IPS-18c (cell line): Measurements from ENCODE around the gene CCDC86.

Experiments used
- H3K4me3 ChIP-seq: 2 replicates; pipeline ENCODE4 v1.7.0; 2013; ENCODE audit warnings: low read depth, mild to moderate bottlenecking, low read length, moderate library complexity; ENCODE audit not compliant: insufficient read depth
- H3K9me3 ChIP-seq: one replicate; pipeline ENCODE4 v1.6.1; 2013; ENCODE audit warnings: mild to moderate bottlenecking, low read length, moderate library complexity; ENCODE audit not compliant: control insufficient read depth, insufficient read depth

The CCDC86 gene

DNA sequence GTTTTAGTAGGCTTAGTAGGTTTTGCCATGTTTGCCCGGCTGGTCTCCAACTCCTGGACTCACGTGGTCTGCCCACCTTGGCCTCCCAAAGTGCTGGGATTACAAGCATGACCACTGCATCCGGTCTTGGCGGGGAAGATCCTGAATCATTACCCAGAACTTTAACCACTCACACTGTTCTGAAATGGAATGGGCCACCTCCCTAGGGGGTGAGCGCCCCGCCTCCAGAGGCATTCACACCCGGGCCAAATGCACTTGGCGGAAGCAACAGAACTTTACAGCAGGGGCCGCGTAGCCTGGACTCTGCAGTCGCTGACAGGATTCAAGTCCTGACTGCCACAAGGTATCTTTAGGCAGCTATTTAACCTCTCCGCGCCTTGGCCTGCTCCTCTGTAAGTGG lies 5.4 kb downstream of the CCDC86 start:
- H3K9me3 ChIP-seq = no peaks in the 10 kb centered on the region

GRCh38 chr11:60847896-60848295 lies 6.0 kb downstream of the CCDC86 start:
- H3K4me3 ChIP-seq = no peak overlapping the region
- H3K9me3 ChIP-seq = peaks cover 3% of the 10 kb centered on the region

More for the DNA sequence above, 5.4 kb downstream of the CCDC86 start:
- H3K4me3 ChIP-seq = no peak overlapping the region

GRCh38 chr11:60848714-60849151 lies 6.8 kb downstream of the CCDC86 start:
- H3K4me3 ChIP-seq = no peak overlapping the region
- H3K9me3 ChIP-seq = peaks cover 3% of the 10 kb centered on the region

DNA sequence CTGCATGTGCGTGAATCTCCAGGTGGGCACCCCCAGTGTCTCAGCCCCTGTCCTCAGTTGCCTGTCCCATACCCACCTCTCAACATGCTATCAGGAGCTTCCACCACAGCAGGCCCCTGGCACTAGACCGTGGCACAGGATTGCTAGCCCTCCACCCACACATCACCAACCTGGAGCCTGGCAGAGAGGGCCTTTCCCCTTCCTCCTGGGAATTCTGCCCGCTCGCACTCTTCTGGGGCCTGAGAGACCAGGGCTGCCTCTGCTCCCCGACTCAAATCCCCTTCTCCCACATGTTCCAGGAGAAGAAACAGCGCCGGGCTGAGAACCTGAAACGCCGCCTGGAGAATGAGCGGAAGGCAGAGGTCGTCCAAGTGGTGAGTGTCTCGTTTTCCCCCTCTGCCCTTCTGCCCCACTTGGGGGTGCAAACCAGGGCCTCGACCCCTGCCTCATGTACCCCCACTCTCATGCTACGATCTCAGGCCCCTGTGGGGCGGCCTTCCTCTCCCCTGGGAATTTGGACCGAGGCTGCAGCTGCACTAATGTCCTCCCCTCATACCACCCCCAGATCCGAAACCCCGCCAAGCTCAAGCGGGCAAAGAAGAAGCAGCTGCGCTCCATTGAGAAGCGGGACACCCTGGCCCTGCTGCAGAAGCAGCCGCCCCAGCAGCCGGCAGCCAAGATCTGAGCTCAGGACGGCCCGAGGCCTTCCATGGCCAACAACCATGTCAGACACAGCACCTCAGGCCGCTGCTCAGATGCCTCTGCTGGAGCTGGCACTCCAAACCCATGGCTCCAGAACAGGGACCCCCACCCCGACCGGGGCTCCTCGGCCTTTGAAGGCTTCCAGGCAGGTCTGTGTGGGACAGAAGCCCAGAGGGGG lies 8.0 kb downstream of the CCDC86 start:
- Histone ChIP-seq H3K9me3 (peaks cover 3% of the 10 kb centered on the region), H3K4me3 (no peak overlapping the region)

GRCh38 chr11:60851327-60852104 lies 9.6 kb downstream of the CCDC86 start:
- Histone ChIP-seq H3K4me3 (no peak overlapping the region; the same call in 1 of the 2 replicates), H3K9me3 (peaks cover 3% of the 10 kb centered on the region)

GRCh38 chr11:60852117-60852981 lies 10.4 kb downstream of the CCDC86 start:
- Histone ChIP-seq H3K9me3 (peaks cover 3% of the 10 kb centered on the region), H3K4me3 (peak overlapping the region; percentile 28)

GRCh38 chr11:60852982-60853950 lies 11.4 kb downstream of the CCDC86 start:
- no peak overlapping the region for H3K4me3 ChIP-seq
- H3K9me3 ChIP-seq = peaks cover 3% of the 10 kb centered on the region

DNA sequence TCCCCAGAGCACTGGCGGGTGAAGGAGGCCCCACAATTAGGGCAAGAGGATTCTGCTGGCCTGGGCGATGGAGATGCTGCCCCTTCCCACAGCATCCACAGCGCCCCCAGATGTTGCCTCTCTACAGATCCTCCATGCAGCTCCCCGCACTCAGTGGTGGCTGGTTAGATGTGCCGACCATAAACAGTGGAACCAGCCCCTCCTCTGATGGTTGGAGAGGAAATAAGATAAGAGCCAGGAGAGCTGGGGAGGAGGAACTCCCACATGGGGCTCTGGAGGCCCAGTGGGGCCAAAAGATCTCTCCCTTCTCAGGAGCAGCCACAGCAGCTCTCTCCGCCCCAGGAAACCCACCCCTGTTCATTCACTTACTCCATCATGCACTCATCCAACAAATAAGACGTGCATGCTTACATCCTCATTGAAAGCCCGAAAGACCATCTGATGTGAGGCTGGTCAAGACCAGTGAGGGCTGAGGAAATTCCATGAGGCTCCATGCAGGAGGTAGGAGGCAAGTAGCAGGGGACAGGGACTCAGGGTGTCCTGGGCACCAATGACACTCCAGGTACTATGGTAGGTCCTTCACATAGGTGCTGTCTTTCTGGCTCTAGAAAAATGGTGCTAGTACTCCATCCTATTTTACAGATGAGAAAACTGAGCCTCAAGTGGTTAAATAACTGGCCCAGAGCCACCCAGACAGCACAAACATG lies 12.4 kb downstream of the CCDC86 start:
- no peak overlapping the region for H3K4me3 ChIP-seq
- peaks cover 3% of the 10 kb centered on the region for H3K9me3 ChIP-seq

- no peak overlapping the region for H3K4me3 ChIP-seq
- H3K9me3 ChIP-seq = peaks cover 3% of the 10 kb centered on the region
These were observed 13.2 kb downstream of the CCDC86 start for GRCh38 chr11:60854847-60855725.

DNA sequence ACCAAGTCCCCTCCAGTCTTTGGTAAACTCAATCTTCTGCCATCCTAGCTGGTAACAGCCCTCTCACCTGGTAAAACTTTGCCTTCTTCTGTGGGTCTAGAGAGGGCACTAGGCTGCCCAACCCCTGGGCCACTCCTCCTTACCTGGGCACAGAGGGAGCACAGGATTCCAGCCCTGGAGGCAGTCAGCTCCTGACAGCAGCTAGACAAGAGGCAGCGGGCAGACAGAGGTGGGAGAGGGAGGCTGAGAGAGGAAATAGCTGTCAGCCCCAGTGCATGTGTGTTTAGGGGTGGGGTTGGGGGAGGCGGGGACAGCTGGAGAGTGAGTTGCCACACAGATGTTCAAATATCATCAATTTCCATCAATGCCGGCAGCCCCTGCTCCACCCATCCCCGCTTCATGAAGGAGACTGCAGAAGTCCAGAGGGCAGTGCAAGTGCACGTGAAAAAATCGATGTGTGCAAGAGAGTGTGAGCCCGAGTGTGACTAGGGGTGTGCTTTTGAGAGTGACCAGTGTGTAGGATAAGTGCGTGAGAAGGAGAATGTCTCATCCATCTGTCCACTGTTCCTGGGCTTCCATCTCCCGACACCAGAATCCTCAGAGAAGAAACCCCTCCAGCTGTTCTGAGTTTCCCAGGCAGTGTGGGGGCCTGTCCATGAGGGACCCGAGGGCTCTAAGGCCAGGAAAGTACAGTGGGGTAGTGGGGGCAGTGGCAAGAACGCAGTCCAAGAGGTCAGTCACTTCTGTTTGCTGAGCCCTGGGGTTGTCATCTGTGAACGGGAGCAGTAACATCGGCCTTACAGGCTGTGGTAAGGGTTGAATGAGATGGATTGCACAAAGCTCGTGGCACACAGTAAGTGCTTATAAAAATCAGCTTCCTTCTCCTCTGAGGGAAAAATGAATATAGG lies 14.1 kb downstream of the CCDC86 start, which contains the start of gene PTGDR2:
Gene PTGDR2, minus strand, starts transcription at position 225 of the 908 bp plus-strand sequence. CDS start 2,228 bp downstream, outside the sequence.
- Histone ChIP-seq H3K4me3 (no peak within 1 kb of the TSS), H3K9me3 (peaks cover 3% of the 10 kb centered on the region)

DNA sequence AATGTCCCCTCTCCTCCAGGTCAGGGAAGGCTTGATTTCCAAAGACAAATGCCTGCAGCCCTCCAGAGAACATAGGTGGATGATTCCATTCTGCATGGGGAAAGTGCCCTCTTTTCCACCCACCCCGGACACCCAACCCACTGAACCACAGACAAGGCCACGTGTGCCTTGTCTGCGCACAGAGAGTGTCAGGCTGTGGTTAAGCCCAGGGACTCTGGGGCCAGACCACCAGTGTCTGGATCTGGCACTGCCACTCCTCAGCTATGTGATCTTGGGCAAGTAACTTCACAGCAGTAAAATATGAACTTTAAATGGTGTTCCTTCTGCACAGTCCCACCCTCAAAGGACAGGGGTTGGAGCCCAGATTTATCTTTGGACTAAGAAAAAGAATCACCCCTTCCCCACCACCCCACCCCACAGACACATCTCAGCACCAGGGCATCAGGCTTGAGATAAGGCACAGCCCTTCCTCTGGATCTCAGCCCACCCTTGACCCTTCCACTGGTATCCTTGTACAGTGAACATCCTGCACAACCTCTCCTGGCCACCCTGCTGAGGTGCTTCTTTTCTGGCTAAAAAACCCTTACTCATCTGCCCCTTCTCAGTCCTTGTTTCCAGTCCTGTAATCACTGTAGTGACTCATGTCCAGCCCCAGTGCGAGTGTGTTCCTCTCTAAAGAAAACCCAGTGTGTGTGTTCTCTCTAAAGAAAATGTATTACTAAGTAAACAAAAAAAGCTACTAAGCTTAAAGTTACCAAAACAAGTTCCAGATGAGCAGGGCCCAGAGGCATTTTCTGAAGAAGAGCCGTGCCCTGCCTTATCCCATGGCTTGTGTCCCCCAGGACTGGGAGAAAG lies 15.7 kb downstream of the CCDC86 start:
- Histone ChIP-seq H3K4me3 (no peak overlapping the region), H3K9me3 (peaks cover 1% of the 10 kb centered on the region)

DNA sequence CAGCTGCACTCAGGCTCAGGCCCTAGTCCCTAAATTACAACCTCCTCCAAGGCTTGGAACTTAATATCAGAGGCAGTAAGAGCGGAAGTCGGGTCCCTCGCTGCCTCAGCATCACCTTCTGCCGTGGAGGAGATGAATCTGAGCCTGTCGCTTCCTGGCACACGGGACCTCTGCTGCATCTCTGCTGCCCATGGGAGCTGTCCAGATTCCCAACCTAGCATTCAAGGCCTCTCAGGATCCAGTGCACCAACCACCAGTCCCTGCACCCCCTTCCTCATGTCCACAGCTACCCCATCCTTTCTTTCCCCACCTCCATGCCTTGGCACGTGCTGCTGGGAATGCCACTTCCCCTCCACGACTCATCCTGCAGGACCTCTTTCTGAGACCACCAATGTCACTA lies 16.3 kb downstream of the CCDC86 start:
- Histone ChIP-seq H3K4me3 (no peak overlapping the region), H3K9me3 (no peaks in the 10 kb centered on the region)
